Right atrium auricular region (tissue), 2 donors: ENCODE measurements around the gene MLC1. TPM values are rescaled to one million over a fixed set of nuclear protein-coding genes. Genes with fewer than 3 reads are reported as not detected.

Source experiments
- DNase-seq: peaks from one replicate; pipeline ENCODE4 v3.0.0-alpha.2; 2019; ENCODE audit warnings: low spot score
- H3K27ac ChIP-seq, 2 donors: fragments of 200-600 bp; sonication (generic); 1 replicate in 1 of 2; 2 replicates in 1 of 2; pipeline ENCODE4 v1.5.1; 2016 to 2019
- H3K27me3 ChIP-seq, 2 donors: fragments of 200-600 bp; sonication (generic); one replicate each; pipeline versions ENCODE4 v1.5.1 to v1.6.0; 2017 to 2019
- H3K36me3 ChIP-seq: fragments of 200-600 bp; sonication (generic); one replicate; pipeline ENCODE4 v1.5.1; 2016
- H3K4me1 ChIP-seq, 2 donors: fragments of 200-600 bp; sonication (generic); one replicate each; pipeline versions ENCODE4 v1.5.1 to v1.6.0; 2017 to 2019
- H3K4me3 ChIP-seq, 2 donors: fragments of 200-600 bp; sonication (generic); 1 replicate in 1 of 2; 2 replicates in 1 of 2; pipeline ENCODE4 v1.5.1; 2017 to 2019; ENCODE audit warnings: mild to moderate bottlenecking in 1 of 2, moderate library complexity in 1 of 2
- H3K9me3 ChIP-seq, 2 donors: fragments of 200-600 bp; sonication (generic); one replicate each; pipeline ENCODE4 v1.5.1; 2019
- CTCF ChIP-seq, 2 donors: fragments of 200-600 bp; sonication (generic); IDR thresholded peaks; one replicate each; pipeline ENCODE4 v1.5.1; 2019; ENCODE audit warnings: antibody characterized with exemption in 2 of 2
- total RNA-seq, 2 donors: library from RNA; depleted of rRNA; stranded (reverse); fragments of >200 nt; gene quantifications; one replicate each; pipeline ENCODE4 v1.1.0, GENCODE V29; 2016

The MLC1 gene
- total RNA-seq, 2 donors from 2014 or later, result 0.71 TPM; not detected in 1

- DNase-seq, result no peak
- Histone ChIP-seq H3K4me1 (no peaks in the 10 kb centered on the region), H3K4me3 (no peak overlapping the region), H3K27me3 (no peaks in the 10 kb centered on the region), H3K9me3 (no peaks in the 10 kb centered on the region), H3K27ac (no peak overlapping the region), H3K36me3 (no peaks in the 10 kb centered on the region)
- no peak for TF ChIP-seq CTCF (IDR thresholded peaks at IDR 0.05)
Observed at GRCh38 chr22:50070366-50070765, 14.9 kb downstream of the MLC1 start.

- Histone ChIP-seq H3K4me1 (no peaks in the 10 kb centered on the region), H3K36me3 (no peaks in the 10 kb centered on the region), H3K27ac (no peak overlapping the region), H3K27me3 (no peaks in the 10 kb centered on the region), H3K4me3 (no peak overlapping the region), H3K9me3 (no peaks in the 10 kb centered on the region)
- no peak for TF ChIP-seq CTCF (IDR thresholded peaks at IDR 0.05)
- no peak for DNase-seq
Observed at GRCh38 chr22:50068096-50068495, 17.1 kb downstream of the MLC1 start.

- no peak for DNase-seq
- Histone ChIP-seq H3K36me3 (no peaks in the 10 kb centered on the region), H3K9me3 (no peaks in the 10 kb centered on the region), H3K27ac (no peak overlapping the region), H3K4me1 (no peaks in the 10 kb centered on the region), H3K4me3 (no peak overlapping the region), H3K27me3 (no peaks in the 10 kb centered on the region)
- TF ChIP-seq CTCF (IDR thresholded peaks at IDR 0.05), result no peak
Observed at GRCh38 chr22:50067244-50067643, 18.0 kb downstream of the MLC1 start.

- no peak overlapping the region for H3K4me3 ChIP-seq
- no peaks in the 10 kb centered on the region for H3K36me3 ChIP-seq
- H3K27me3 ChIP-seq, result peaks cover 0 to 5% of the 10 kb centered on the region in 2 donors
- TF ChIP-seq CTCF (IDR thresholded peaks at IDR 0.05), result no peak
- DNase-seq, result no peak
- H3K4me1 ChIP-seq, result peaks cover 0 to 3% of the 10 kb centered on the region in 2 donors
- H3K9me3 ChIP-seq, result no peaks in the 10 kb centered on the region
- H3K27ac ChIP-seq, result no peak overlapping the region
Observed at GRCh38 chr22:50064453-50064852, 20.8 kb downstream of the MLC1 start.

GRCh38 chr22:50063589-50064393, 21.4 kb downstream of the MLC1 start:
- Histone ChIP-seq H3K9me3 (no peaks in the 10 kb centered on the region), H3K4me1 (peaks cover 0 to 10% of the 10 kb centered on the region in 2 donors), H3K27me3 (peaks cover 6 to 8% of the 10 kb centered on the region in 2 donors), H3K4me3 (no peak overlapping the region), H3K27ac (no peak overlapping the region), H3K36me3 (no peaks in the 10 kb centered on the region)
- no peak for TF ChIP-seq CTCF (IDR thresholded peaks at IDR 0.05)
- DNase-seq, result no peak
